ENCODE data around the gene XG.
"Not testable (repeated sequence)": the region's sequence is repeated elsewhere in the genome, so short reads cannot be mapped to it uniquely, and the experiment has no call there.

DNA sequence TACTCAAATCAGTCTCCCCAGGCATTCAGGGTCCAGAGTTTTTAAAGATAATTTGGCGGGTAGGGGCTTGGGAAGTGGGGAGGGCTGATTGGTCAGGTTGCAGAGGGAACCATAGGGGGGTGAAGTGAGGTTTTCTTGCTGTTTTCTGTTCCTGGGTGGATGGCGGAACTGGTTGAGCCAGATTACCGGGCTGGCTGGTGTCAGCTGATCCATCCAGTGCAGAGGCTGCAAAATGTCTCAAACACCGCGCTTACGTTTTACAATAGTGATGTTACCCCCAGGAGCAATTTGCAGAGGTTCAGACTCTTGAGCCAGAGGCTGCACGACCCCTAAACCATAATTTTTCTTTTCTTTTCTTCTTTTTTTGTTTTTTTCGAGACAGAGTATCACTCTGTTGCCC lies 51.6 kb downstream of the XG start:
- TF ChIP-seq POLR2A, TAF1, SPI1, POLR2AphosphoS5 (IDR thresholded peaks at IDR 0.05; ENCODE audit: low read depth, low read length): not testable (repeated sequence)
